ENCODE data around the gene ACTN3.
"Not testable (repeated sequence)": the region's sequence is repeated elsewhere in the genome, so short reads cannot be mapped to it uniquely, and the experiment has no call there.

The ACTN3 gene

DNA sequence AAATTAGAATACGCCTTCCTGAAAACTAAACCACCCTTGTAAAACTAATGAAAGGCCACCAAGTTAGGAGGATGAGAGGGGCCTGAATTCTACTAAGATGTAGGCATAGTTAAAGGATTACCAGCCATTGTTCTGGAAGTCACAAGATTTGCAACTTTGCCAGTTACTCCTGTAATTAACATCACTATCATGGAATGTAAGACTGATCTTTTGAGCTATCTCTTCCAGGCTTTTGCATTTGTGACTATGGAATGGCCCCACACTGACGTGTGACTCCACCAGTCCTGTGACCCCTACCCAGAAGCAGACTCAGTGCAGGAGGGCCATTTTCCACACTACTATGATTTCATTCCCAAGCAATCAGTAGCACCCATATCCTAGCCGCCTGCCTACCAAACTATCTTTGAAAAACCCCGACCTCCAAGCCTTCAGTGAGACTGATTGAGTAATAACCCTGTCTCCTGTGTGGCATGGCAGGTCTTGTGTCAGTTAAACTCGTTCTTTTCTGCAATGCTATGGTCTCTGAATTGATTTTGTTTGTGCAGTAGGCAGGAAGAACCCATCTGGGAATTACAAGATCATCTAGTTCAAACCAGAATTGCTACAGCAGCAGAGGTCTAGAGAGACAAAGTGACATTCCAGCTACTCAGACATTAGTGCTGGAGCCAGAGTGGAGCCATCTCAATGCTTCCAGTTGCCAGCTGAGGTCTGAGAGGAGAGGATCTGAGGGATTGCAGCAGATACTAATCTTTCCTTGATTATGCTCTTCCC lies 23.6 kb downstream of the ACTN3 start:
- H3K4me3 ChIP-seq (ENCODE audit: low read depth, low read length): no peak overlapping the region
- TF ChIP-seq, protein P1, sequence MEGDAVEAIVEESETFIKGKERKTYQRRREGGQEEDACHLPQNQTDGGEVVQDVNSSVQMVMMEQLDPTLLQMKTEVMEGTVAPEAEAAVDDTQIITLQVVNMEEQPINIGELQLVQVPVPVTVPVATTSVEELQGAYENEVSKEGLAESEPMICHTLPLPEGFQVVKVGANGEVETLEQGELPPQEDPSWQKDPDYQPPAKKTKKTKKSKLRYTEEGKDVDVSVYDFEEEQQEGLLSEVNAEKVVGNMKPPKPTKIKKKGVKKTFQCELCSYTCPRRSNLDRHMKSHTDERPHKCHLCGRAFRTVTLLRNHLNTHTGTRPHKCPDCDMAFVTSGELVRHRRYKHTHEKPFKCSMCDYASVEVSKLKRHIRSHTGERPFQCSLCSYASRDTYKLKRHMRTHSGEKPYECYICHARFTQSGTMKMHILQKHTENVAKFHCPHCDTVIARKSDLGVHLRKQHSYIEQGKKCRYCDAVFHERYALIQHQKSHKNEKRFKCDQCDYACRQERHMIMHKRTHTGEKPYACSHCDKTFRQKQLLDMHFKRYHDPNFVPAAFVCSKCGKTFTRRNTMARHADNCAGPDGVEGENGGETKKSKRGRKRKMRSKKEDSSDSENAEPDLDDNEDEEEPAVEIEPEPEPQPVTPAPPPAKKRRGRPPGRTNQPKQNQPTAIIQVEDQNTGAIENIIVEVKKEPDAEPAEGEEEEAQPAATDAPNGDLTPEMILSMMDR (IDR thresholded peaks at IDR 0.05; ENCODE audit: borderline replicate concordance, insufficient read depth, low read depth, low read length): no peak

DNA sequence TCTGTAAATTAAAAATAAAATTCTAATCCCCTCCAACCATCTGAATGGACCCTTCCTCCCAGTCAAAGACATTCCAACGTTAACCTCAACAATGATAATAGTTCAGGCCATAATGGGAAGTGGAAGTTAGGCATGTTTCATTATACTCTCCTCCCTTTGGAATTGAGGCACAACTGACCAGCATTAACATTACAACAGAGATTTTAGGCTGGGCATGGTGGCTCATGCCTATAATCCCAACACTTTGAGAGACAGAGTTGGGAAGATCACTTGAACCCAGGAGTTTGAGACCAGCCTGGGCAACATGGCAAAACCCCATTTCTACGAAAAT lies 24.1 kb downstream of the ACTN3 start:
- no peak overlapping the region for H3K4me3 ChIP-seq (ENCODE audit: low read depth, low read length)
- TF ChIP-seq, protein P1 (IDR thresholded peaks at IDR 0.05; ENCODE audit: borderline replicate concordance, insufficient read depth, low read depth, low read length): no peak

DNA sequence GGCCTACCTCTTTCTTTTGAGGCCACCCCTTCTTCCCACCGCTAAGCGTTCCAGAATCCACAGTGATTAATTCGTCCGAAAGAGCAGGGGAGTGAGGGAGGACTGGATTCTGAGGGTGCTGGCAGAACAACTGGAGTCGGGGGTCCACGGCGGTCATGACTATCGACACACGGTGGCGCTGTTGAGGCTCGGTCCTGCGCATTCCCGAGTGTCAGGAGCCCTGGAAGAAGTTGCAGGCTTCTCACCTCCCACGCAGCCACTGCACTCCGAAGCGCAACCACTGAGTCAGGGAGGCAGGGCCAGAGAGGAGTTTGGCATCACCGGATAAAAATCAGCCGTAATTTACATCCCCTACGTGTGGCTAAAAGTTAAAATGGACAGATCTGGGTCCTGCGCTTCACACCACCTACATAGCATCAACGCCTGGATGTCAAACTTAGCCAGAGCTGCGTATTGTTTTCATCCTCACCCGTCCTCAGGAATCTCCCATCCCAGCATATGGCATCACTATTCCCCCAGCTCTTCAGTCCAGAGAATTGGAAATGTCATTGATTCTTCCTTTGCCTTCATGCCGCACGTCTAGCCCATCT lies 32.4 kb downstream of the ACTN3 start:
- TF ChIP-seq, protein P1 (IDR thresholded peaks at IDR 0.05; ENCODE audit: borderline replicate concordance, insufficient read depth, low read depth, low read length): peak; percentile 76
- no peak overlapping the region for H3K4me3 ChIP-seq (ENCODE audit: low read depth, low read length)

DNA sequence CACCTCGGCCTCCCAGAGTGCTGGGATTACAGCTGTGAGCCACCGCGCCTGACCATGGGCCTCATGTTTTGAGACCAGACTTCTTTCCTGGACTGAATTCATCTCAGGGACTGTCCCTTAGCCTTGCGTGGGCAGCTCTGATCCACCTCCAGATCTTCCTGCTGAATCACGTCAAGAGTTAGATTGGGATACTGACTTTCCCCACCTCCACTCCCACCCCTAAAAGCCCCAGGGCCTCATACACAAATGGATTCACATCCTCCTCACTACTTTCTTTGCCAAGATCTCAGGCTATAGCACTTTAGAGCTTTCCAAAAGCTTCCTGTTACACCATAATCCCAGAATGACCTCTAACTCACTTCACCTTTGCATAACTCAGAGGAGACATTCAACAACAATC lies 34.1 kb downstream of the ACTN3 start:
- H3K4me3 ChIP-seq (ENCODE audit: low read depth, low read length): no peak overlapping the region
- TF ChIP-seq, protein P1 (IDR thresholded peaks at IDR 0.05; ENCODE audit: borderline replicate concordance, insufficient read depth, low read depth, low read length): no peak

DNA sequence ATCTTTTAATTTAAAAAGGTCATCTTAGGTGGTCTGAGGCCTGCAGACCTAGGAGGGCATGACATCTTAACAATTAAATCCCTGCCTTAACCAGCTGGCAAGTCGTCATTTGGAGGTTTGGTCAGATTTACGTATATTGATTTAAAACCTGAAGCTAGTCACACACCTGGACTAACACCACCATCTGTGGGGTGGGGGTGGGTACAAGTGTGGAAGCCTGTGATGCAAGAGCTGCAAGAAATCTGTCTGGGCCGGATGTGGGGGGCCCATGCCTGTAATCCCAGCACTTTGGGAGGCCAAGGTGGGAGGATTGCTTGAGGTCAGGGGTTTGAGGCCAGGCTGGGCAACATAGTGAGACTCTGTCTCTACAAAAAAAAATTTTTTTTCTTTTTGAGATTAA lies 34.6 kb downstream of the ACTN3 start:
- TF ChIP-seq, protein P1 (IDR thresholded peaks at IDR 0.05; ENCODE audit: borderline replicate concordance, insufficient read depth, low read depth, low read length): no peak

DNA sequence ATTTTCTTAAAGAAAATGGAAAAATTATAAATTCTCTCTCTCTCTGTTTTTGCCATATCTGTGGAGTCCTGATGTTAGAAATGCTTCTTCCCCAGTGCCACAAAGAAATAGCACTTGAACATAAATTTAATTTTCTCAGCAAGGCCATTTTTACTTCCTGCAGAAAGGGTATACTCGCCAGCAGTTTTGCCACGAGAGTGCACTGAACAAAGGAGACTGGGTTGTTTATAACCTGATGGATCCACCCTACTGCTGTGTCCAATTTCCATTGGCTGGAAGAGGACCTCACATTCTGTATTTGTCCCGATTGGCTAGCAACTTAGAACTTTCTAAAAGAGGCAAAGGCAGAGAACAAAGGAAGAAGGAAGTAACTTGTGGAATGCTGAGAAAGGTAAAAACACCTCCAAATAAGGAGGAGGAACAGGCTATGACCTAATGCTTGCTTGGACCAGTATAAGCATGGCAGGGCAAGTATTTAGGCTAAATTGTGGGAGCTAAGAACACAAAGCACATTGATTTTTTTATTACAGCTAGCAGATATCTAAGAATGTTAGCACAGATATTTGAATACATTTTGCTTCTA lies 36.0 kb downstream of the ACTN3 start:
- not testable (repeated sequence) for H3K4me3 ChIP-seq (ENCODE audit: low read depth, low read length)

More for the DNA sequence above, 34.6 kb downstream of the ACTN3 start:
- H3K4me3 ChIP-seq (ENCODE audit: low read depth, low read length): no peak overlapping the region

DNA sequence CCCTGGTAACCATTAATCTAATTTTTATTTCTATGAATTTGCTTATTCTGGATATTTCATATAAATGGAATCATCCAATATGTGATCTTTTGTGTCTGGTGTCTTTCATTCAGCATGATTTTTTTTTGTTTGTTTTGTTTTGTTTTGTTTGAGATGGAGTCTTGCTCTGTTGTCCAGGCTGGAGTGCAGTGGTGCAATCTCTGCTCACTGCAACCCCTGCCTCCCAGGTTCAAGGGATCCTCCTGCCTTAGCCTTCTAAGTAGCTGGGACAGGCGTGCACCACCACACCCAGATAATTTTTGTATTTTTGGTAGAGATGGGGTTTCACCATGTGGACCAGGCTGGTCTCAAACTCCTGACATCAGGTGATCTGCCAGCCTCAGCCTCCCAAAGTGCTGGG lies 38.7 kb downstream of the ACTN3 start:
- H3K4me3 ChIP-seq (ENCODE audit: low read depth, low read length): not testable (repeated sequence)

DNA sequence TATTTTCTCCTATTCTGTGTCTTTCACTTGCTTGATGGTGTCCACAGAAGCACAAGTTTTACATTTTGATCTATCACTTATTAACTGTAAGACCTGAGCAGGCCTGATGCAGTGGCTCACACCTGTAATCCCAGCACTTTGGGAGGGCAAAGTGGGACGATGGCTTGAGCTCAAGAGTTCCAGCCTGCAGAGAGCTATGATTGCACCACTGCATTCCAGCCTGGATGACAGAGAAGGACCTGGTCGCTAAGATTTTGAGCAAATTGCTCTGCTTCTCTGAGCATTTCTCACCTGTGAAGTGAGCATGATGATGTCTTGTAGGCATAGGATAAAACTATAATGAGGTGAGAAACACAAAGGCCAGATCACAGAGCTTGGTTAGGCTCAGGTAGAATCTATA lies 39.4 kb downstream of the ACTN3 start:
- TF ChIP-seq, protein P1 (IDR thresholded peaks at IDR 0.05; ENCODE audit: borderline replicate concordance, insufficient read depth, low read depth, low read length): no peak

DNA sequence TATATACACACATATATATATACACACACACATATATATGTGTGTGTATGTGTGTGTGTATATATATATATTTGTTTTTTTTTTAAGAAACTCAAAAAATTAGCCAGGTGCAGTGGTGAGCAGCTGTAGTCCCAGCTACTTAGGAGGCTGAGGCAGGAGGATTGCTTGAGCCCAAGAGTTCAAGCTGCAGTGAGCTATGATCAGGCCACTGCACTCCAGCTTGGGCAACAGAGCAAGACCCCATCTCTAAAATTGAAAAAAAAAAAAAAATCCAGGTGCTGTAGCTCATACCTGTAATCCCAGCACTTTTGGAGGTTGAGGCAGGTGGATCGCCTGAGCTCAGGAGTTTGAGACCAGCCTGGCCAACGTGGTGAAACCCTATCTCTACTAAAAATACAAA lies 42.6 kb downstream of the ACTN3 start:
- not testable (repeated sequence) for H3K4me3 ChIP-seq (ENCODE audit: low read depth, low read length)

More for the DNA sequence above, 39.4 kb downstream of the ACTN3 start:
- no peak overlapping the region for H3K4me3 ChIP-seq (ENCODE audit: low read depth, low read length)

All from GM12875 (cell line).